Brain pericyte (primary cell): ENCODE data around the gene FAM149A.

Experiments used
- DNase-seq: peaks from one replicate; pipeline ENCODE4 v3.0.0-alpha.2; 2012; ENCODE audit warnings: low read depth, low spot score

The FAM149A gene

DNA sequence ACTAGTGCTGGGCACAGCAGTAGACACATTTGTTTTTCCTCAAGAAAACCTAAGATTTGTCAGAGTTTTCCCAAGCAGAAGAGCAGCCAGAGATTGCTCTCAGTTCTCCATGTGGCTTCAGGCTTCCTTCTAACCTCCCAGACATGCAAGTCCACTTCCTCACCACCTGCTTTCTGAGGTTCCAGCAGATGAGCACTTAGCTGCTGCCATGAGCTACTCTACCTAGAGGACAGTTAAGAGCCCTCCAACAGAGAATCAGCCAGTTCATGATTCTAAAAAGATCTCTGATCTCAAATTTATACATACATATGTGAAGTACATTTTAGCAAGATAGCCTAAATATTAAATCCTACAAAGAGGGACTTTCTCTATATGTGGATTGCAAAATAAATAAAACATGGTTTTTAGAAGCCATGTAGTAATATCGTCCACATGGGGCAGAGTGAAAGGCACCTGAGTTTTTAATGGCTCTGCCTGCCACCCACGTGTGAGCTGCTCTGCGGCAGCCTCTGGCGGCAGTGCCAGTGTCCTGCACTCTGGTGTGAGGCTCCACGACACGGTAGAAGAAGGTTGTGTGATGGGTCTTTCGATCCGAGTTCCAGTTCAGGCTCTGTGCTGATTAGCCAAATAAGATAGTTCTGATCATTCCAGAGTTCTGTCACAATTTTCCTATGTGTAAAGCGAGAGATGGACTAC lies 97.2 kb downstream of the FAM149A start:
- DNase-seq, result no peak

DNA sequence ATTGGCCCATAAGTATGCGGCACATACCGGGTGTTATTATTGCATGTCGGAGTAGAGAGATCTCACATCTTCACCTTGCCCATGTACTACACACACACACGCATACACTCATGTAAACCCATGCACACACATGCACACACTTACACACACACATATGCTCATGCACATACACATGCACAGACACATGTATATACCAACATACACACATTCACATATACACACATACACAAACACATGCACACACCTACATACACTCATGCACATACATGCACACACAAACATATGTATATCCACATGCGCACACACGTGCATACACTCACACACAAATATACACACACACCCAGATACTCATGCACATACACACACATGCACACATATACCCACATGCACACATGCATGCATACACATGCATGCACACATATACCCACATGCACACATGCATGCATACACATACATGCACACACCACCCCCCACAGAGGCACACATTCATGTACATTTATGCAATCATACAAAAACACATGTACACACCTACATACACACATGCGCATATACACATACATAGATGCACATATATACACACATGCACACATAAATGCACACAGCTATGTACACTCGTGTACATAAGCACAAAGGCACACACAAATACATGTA lies 98.1 kb downstream of the FAM149A start:
- no peak for DNase-seq

DNA sequence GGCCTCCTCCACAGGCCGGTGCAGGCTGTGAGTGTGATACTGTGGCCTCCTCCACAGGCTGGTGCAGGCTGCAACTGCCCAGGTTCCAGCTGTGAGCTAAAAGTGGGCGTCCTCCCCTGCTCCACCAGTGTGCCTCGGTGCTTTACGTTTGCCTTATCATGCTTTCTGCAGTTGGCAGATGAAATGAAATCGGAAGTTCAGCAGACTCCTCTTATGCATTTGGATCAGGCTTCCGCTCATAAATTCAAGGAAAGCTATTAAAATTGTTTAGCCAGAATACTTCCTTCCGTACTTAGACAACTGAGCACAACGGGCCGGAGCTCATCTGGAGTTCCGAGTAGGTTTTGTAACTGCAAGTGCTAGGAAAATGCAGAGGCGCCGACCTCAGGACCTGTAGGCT lies 98.9 kb downstream of the FAM149A start:
- no peak for DNase-seq

DNA sequence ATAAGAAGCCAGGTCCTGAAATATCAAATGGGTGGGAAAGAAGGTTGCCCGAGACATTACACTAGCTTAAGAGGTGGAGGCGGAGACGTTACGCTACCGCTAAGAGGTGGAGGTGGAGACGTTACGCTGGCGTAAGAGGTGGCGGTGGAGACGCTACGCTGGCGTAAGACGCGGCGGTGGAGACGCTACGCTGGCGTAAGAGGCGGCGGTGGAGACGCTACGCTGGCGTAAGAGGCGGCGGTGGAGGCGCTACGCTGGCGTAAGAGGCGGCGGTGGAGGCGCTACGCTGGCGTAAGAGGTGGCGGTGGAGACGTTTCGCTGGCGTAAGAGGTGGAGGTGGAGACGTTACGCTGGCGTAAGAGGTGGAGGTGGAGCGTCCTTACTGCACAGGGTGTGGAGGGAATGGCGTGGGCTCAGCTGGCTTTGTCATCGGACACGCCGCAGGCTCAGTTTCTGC lies 99.6 kb downstream of the FAM149A start:
- no peak for DNase-seq

DNA sequence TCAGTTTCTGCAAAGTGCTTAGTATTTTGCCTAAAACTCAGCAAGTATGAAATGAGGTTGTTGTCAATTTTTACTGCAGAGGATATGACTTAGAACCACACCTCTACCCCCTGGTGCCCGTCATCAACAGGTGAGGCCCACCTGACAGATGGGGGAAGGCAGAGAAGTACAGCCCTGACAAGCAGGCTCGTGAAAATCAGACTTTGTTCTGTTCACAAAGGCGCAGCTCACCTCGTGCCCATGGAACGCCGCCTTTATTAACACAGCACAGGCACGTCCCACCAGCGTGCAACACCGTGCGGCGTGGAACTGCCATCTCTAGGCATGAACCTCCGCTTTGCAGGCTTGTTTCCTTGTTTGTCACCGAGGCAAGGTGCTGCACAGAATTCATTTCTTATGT lies 100.2 kb downstream of the FAM149A start:
- no peak for DNase-seq

DNA sequence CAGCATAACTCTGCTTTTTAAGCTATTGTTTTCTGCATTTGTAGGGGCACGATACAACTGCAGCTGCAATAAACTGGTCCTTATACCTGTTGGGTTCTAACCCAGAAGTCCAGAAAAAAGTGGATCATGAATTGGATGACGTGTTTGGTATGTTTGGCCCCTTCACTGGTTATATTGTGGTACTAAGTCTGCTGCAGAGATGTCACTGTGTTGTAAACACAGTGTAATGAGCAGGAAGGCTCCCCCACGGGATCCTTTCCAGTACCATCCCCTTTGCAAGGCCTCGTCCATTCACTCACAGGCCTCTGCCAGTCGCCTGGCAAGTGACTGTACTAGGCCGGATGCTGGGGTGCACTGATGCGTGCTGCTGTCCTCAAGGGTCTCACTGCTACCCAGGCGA lies 100.7 kb downstream of the FAM149A start:
- no peak for DNase-seq

DNA sequence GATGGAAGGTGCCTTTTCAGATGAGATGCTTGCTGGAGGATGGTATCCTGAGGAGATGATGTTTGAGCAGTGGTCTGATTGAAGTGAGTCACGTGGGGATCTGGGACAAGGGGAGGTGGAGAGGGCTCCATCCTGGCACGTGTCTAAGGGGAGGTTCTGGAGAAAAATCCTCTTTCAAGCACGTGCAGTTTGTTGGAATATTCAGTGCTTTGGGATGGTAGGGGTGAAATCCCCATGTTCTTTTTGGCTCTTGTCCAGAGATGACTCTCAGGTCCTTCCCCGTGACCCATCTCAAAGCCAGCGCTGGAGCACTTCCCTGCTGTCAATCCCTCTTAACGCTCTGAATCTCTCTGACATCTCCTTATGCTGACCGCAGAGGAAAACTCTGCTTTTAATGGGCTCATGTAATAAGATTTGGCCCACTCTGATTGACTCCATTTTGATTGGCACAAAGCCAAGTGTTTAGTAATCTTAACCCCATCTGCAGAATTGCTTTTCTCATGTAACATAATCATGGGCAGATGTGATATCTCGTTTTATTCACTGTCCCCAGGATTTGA lies 112.0 kb downstream of the FAM149A start:
- DNase-seq, result peak; percentile 50

DNA sequence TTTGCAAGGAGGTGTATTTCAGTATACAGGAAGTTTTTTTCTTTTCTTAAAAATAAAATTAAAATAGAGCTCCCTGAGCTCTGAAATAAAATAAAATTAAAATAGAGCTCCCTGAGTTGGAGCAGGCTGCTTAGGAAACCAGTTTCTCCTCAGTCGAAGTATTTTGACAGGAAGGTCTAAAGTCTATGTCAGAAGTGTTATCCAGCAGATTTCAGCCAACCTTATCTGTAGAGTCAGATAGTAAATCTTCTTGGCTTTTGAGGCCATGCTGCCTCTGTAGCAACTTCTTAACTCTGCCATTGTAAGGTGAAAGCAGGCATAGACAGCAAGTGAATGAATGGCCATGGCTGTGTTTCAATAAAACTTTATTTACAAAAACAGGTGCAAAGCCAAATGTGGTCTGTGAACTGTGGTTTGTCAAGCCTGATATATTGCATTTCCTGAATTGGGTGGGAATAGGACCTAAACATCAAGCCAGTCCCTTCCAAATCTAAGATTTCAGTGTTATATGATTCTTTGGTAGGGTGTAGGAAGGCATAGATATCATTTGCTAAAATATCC lies 113.3 kb downstream of the FAM149A start:
- DNase-seq, result no peak

DNA sequence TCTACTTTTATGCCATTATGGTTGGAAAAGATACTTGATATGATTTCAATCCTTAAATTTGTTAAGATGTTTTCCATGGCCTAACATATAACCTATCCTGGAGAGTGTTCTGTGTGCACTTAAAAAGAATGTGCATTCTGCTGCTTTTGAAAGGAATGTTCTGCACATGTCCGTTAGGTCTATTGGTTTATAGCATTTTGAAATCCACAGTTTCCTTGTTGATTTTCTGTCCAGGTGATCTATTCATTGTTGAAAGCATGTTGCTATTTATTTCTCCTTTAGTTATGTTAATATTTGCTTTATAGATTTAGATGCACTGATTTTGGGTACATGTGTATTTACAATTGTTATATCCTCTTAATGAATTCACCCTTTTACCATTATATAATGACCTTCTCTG lies 117.1 kb downstream of the FAM149A start:
- no peak for DNase-seq
